Activated T-helper 1 cell treated with Interleukin-2 at 50 U/mL for 16 hours (primary cell): ENCODE measurements around the gene DGCR2.

Source experiments
- DNase-seq: peaks from one replicate; pipeline ENCODE4 v3.0.0-alpha.2; 2020; ENCODE audit warnings: low read depth

The DGCR2 gene

GRCh38 chr22:19127329-19128008 lies 5.3 kb upstream of the DGCR2 start:
- DNase-seq: no peak

- DNase-seq: no peak
These were observed 4.4 kb upstream of the DGCR2 start for GRCh38 chr22:19126309-19127273.

GRCh38 chr22:19125474-19126308 lies 3.5 kb upstream of the DGCR2 start:
- DNase-seq: no peak

- no peak for DNase-seq
These were observed 2.8 kb upstream of the DGCR2 start for GRCh38 chr22:19125011-19125410.

GRCh38 chr22:19124377-19124776 lies 2.2 kb upstream of the DGCR2 start:
- DNase-seq: no peak

- DNase-seq: no peak
These were observed 1.7 kb upstream of the DGCR2 start for GRCh38 chr22:19123936-19124335.

- no peak for DNase-seq
These were observed 710 bp upstream of the DGCR2 start for GRCh38 chr22:19122752-19123492.

- DNase-seq: no peak
These were observed 525 bp downstream of the DGCR2 start for GRCh38 chr22:19121631-19122142.

GRCh38 chr22:19120829-19121630 lies 1.2 kb downstream of the DGCR2 start:
- no peak for DNase-seq

GRCh38 chr22:19119949-19120348 lies 2.3 kb downstream of the DGCR2 start:
- no peak for DNase-seq

- no peak for DNase-seq
These were observed 3.8 kb downstream of the DGCR2 start for GRCh38 chr22:19118329-19118880.

- no peak for DNase-seq
These were observed 5.1 kb downstream of the DGCR2 start for GRCh38 chr22:19117111-19117512.

- DNase-seq: no peak
These were observed 6.6 kb downstream of the DGCR2 start for GRCh38 chr22:19115628-19116027.

GRCh38 chr22:19114984-19115552 lies 7.1 kb downstream of the DGCR2 start:
- DNase-seq: no peak

GRCh38 chr22:19113429-19113828 lies 8.8 kb downstream of the DGCR2 start:
- no peak for DNase-seq

GRCh38 chr22:19111584-19111983 lies 10.6 kb downstream of the DGCR2 start:
- no peak for DNase-seq

- DNase-seq: no peak
These were observed 11.1 kb downstream of the DGCR2 start for GRCh38 chr22:19111140-19111539.

- no peak for DNase-seq
These were observed 11.6 kb downstream of the DGCR2 start for GRCh38 chr22:19110646-19111045.

GRCh38 chr22:19110064-19110458 lies 12.2 kb downstream of the DGCR2 start:
- no peak for DNase-seq
